ENCODE measurements around the gene RAPH1. TPM values are rescaled to one million over a fixed set of nuclear protein-coding genes. Genes with fewer than 3 reads are reported as not detected.

The RAPH1 gene
- total and polyA plus RNA-seq, 2 experiments from 2014 or later = 5.0 to 36.2 TPM

DNA sequence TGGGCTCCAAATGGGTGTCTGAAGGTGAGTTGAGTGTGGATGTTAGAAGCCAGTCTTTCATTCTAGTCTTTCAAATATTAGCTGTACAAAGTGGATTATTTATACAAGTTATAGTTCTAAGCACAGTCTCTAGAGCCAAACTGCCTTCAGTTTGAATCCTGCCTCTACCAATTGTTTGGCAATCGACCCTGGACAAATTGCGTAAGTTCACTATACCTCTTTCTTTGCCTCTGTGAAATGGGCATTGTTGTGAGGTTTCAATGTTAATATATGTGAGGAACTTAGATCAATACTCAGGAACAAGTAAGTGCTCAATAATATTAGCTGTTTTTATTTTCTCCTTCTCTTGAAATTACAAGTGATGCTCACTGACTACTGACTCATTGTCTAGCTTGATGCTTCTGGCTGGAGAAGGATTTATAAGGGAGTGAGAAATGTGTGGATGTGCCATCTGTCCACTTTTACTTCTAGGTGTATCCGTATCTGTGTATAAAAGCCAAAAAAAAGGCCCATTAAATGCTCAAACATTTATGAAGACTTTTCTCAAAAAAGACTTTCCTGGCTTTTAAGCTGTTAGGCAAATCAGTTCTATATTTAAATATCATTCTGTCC, 48.1 kb upstream of the RAPH1 start:
- Mint-ChIP-seq H3K36me3 (ENCODE audit: low read depth) (no peaks in the 10 kb centered on the region; the same call in 2 of the 3 replicates), H3K27me3 (ENCODE audit: insufficient read depth, low read depth, poor library complexity) (no peaks in the 10 kb centered on the region), H3K4me3 (no peak overlapping the region), H3K9me3 (no peaks in the 10 kb centered on the region), H3K4me1 (peaks cover 24% of the 10 kb centered on the region), H3K27ac (no peak overlapping the region)
- peaks cover 25% of the 10 kb centered on the region; the same call in 1 of the 2 replicates for H3K4me1 ChIP-seq (ENCODE audit: insufficient read depth)
- TF ChIP-seq EZH2phosphoT487 (IDR thresholded peaks at IDR 0.05; ENCODE audit: unreplicated experiment) (no peak), JUNB (IDR thresholded peaks at IDR 0.05; ENCODE audit: unreplicated experiment) (no peak), CREB1 (CRISPR knock-in tag; IDR thresholded peaks at IDR 0.05; ENCODE audit: low read depth) (no peak), NANOG (IDR thresholded peaks at IDR 0.05; ENCODE audit: borderline replicate concordance) (no peak), ZNF114 (CRISPR knock-in tag; IDR thresholded peaks at IDR 0.05) (no peak), EZH2 (IDR thresholded peaks at IDR 0.05; ENCODE audit: low read depth, unreplicated experiment) (no peak), ZNF331 (CRISPR knock-in tag; IDR thresholded peaks at IDR 0.05; ENCODE audit: low read depth) (no peak), STAT1 (IDR thresholded peaks at IDR 0.05; ENCODE audit: unreplicated experiment) (no peak), POLR2AphosphoS5 (IDR thresholded peaks at IDR 0.05; ENCODE audit: low read depth) (no peak)
- TF ChIP-seq, protein P1, sequence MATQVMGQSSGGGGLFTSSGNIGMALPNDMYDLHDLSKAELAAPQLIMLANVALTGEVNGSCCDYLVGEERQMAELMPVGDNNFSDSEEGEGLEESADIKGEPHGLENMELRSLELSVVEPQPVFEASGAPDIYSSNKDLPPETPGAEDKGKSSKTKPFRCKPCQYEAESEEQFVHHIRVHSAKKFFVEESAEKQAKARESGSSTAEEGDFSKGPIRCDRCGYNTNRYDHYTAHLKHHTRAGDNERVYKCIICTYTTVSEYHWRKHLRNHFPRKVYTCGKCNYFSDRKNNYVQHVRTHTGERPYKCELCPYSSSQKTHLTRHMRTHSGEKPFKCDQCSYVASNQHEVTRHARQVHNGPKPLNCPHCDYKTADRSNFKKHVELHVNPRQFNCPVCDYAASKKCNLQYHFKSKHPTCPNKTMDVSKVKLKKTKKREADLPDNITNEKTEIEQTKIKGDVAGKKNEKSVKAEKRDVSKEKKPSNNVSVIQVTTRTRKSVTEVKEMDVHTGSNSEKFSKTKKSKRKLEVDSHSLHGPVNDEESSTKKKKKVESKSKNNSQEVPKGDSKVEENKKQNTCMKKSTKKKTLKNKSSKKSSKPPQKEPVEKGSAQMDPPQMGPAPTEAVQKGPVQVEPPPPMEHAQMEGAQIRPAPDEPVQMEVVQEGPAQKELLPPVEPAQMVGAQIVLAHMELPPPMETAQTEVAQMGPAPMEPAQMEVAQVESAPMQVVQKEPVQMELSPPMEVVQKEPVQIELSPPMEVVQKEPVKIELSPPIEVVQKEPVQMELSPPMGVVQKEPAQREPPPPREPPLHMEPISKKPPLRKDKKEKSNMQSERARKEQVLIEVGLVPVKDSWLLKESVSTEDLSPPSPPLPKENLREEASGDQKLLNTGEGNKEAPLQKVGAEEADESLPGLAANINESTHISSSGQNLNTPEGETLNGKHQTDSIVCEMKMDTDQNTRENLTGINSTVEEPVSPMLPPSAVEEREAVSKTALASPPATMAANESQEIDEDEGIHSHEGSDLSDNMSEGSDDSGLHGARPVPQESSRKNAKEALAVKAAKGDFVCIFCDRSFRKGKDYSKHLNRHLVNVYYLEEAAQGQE (IDR thresholded peaks at IDR 0.05; ENCODE audit: unreplicated experiment) = no peak
- TF ChIP-seq, protein P2, sequence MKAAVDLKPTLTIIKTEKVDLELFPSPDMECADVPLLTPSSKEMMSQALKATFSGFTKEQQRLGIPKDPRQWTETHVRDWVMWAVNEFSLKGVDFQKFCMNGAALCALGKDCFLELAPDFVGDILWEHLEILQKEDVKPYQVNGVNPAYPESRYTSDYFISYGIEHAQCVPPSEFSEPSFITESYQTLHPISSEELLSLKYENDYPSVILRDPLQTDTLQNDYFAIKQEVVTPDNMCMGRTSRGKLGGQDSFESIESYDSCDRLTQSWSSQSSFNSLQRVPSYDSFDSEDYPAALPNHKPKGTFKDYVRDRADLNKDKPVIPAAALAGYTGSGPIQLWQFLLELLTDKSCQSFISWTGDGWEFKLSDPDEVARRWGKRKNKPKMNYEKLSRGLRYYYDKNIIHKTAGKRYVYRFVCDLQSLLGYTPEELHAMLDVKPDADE (IDR thresholded peaks at IDR 0.05) = no peak
- TF ChIP-seq, protein P3, sequence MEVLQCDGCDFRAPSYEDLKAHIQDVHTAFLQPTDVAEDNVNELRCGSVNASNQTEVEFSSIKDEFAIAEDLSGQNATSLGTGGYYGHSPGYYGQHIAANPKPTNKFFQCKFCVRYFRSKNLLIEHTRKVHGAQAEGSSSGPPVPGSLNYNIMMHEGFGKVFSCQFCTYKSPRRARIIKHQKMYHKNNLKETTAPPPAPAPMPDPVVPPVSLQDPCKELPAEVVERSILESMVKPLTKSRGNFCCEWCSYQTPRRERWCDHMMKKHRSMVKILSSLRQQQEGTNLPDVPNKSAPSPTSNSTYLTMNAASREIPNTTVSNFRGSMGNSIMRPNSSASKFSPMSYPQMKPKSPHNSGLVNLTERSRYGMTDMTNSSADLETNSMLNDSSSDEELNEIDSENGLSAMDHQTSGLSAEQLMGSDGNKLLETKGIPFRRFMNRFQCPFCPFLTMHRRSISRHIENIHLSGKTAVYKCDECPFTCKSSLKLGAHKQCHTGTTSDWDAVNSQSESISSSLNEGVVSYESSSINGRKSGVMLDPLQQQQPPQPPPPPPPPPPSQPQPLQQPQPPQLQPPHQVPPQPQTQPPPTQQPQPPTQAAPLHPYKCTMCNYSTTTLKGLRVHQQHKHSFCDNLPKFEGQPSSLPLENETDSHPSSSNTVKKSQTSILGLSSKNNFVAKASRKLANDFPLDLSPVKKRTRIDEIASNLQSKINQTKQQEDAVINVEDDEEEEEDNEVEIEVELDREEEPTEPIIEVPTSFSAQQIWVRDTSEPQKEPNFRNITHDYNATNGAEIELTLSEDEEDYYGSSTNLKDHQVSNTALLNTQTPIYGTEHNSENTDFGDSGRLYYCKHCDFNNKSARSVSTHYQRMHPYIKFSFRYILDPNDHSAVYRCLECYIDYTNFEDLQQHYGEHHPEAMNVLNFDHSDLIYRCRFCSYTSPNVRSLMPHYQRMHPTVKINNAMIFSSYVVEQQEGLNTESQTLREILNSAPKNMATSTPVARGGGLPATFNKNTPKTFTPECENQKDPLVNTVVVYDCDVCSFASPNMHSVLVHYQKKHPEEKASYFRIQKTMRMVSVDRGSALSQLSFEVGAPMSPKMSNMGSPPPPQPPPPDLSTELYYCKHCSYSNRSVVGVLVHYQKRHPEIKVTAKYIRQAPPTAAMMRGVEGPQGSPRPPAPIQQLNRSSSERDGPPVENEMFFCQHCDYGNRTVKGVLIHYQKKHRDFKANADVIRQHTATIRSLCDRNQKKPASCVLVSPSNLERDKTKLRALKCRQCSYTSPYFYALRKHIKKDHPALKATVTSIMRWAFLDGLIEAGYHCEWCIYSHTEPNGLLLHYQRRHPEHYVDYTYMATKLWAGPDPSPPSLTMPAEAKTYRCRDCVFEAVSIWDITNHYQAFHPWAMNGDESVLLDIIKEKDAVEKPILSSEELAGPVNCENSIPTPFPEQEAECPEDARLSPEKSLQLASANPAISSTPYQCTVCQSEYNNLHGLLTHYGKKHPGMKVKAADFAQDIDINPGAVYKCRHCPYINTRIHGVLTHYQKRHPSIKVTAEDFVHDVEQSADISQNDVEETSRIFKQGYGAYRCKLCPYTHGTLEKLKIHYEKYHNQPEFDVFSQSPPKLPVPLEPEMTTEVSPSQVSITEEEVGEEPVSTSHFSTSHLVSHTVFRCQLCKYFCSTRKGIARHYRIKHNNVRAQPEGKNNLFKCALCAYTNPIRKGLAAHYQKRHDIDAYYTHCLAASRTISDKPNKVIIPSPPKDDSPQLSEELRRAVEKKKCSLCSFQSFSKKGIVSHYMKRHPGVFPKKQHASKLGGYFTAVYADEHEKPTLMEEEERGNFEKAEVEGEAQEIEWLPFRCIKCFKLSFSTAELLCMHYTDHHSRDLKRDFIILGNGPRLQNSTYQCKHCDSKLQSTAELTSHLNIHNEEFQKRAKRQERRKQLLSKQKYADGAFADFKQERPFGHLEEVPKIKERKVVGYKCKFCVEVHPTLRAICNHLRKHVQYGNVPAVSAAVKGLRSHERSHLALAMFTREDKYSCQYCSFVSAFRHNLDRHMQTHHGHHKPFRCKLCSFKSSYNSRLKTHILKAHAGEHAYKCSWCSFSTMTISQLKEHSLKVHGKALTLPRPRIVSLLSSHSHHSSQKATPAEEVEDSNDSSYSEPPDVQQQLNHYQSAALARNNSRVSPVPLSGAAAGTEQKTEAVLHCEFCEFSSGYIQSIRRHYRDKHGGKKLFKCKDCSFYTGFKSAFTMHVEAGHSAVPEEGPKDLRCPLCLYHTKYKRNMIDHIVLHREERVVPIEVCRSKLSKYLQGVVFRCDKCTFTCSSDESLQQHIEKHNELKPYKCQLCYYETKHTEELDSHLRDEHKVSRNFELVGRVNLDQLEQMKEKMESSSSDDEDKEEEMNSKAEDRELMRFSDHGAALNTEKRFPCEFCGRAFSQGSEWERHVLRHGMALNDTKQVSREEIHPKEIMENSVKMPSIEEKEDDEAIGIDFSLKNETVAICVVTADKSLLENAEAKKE (CRISPR knock-in tag; IDR thresholded peaks at IDR 0.05) = no peak
- TF ChIP-seq, protein P4, sequence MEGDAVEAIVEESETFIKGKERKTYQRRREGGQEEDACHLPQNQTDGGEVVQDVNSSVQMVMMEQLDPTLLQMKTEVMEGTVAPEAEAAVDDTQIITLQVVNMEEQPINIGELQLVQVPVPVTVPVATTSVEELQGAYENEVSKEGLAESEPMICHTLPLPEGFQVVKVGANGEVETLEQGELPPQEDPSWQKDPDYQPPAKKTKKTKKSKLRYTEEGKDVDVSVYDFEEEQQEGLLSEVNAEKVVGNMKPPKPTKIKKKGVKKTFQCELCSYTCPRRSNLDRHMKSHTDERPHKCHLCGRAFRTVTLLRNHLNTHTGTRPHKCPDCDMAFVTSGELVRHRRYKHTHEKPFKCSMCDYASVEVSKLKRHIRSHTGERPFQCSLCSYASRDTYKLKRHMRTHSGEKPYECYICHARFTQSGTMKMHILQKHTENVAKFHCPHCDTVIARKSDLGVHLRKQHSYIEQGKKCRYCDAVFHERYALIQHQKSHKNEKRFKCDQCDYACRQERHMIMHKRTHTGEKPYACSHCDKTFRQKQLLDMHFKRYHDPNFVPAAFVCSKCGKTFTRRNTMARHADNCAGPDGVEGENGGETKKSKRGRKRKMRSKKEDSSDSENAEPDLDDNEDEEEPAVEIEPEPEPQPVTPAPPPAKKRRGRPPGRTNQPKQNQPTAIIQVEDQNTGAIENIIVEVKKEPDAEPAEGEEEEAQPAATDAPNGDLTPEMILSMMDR (conservative IDR thresholded peaks at IDR 0.05; ENCODE audit: low read depth in 2 of 2) = no peak
- H3K36me3 ChIP-seq (ENCODE audit: insufficient read depth) = no peaks in the 10 kb centered on the region
- no peak overlapping the region for H3K27ac ChIP-seq (ENCODE audit: low read depth)
- no peaks in the 10 kb centered on the region for H3K27me3 ChIP-seq (ENCODE audit: insufficient read depth)
- no peak overlapping the region; the same call in 1 of the 2 replicates for H2AFZ ChIP-seq
- ATAC-seq (no peak), DNase-seq (ENCODE audit: low spot score) (no peak)
- no peak overlapping the region for H3K4me3 ChIP-seq
- H3K4me2 ChIP-seq = no peak overlapping the region
- H3K9me2 ChIP-seq (ENCODE audit: insufficient read depth) = no peaks in the 10 kb centered on the region
- H3F3A ChIP-seq (replicated peaks; ENCODE audit: low read depth) = no peaks in the 10 kb centered on the region
- H3K79me2 ChIP-seq (replicated peaks; ENCODE audit: insufficient read depth) = no peaks in the 10 kb centered on the region
- H4K20me1 ChIP-seq (replicated peaks; ENCODE audit: insufficient read depth) = no peaks in the 10 kb centered on the region

All from GM23338 (cell line).